Erythroblast (primary cell): ENCODE measurements around the gene EFNB2.

Experiments
- GATA1 ChIP-seq: IDR thresholded peaks from 2 replicates; pipeline ENCODE4 v1.6.1; 2011; ENCODE audit warnings: low read depth, mild to moderate bottlenecking, control low read depth, low read length, moderate library complexity
- POLR2A ChIP-seq: IDR thresholded peaks from 2 replicates; pipeline ENCODE4 v1.6.1; 2011; ENCODE audit warnings: mild to moderate bottlenecking, low read length

DNA sequence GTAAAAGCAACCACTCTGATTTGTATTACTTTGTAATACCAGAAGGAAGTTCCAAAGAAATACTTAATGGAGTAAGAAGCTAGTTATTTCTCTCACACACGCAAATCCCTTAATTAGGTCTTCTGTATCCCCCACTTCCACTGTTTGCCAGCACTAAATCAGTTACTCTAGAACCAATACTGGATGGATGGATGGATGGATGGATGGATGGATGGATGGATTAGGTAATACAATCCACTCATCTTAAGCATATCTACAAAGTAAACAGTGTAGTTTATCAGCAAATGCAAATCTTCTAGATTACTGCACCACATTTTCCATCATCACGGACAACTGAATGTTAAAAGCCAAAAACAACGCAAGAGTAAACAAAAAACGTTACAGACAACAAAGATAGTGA is 5.2 kb upstream of the EFNB2 start:
- no peak for TF ChIP-seq POLR2A
- TF ChIP-seq GATA1, result no peak
